Measurements from ENCODE around the gene LPP.

Gene LPP

DNA sequence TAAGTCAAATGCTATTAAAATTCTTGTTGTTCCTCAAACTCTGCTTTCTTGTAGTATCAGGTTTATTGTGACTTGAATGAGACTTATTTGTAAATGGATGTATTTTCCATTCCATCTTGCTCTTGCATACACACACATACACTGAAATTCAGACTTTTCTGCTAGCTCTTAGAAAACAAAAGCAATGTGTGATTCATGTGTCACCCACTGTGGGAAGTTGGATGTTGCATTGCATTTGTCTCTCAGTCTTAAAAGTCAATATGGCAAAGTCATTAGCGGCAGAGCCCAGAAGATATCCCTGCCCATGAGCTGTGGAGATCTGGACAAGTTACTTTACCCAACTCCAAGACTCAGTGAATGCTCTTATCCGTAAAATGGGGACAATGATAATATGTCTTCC, 660.6 kb downstream of the LPP start:
- TF ChIP-seq GABPA (IDR thresholded peaks at IDR 0.05; ENCODE audit: low read depth) (no peak), CTCF (IDR thresholded peaks at IDR 0.05; ENCODE audit: insufficient read depth, low read length) (no peak), SPI1 (IDR thresholded peaks at IDR 0.05; ENCODE audit: borderline replicate concordance, low read depth) (no peak), POLR2AphosphoS5 (IDR thresholded peaks at IDR 0.05; ENCODE audit: low read depth) (no peak)
- TF ChIP-seq, protein P1, sequence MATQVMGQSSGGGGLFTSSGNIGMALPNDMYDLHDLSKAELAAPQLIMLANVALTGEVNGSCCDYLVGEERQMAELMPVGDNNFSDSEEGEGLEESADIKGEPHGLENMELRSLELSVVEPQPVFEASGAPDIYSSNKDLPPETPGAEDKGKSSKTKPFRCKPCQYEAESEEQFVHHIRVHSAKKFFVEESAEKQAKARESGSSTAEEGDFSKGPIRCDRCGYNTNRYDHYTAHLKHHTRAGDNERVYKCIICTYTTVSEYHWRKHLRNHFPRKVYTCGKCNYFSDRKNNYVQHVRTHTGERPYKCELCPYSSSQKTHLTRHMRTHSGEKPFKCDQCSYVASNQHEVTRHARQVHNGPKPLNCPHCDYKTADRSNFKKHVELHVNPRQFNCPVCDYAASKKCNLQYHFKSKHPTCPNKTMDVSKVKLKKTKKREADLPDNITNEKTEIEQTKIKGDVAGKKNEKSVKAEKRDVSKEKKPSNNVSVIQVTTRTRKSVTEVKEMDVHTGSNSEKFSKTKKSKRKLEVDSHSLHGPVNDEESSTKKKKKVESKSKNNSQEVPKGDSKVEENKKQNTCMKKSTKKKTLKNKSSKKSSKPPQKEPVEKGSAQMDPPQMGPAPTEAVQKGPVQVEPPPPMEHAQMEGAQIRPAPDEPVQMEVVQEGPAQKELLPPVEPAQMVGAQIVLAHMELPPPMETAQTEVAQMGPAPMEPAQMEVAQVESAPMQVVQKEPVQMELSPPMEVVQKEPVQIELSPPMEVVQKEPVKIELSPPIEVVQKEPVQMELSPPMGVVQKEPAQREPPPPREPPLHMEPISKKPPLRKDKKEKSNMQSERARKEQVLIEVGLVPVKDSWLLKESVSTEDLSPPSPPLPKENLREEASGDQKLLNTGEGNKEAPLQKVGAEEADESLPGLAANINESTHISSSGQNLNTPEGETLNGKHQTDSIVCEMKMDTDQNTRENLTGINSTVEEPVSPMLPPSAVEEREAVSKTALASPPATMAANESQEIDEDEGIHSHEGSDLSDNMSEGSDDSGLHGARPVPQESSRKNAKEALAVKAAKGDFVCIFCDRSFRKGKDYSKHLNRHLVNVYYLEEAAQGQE (IDR thresholded peaks at IDR 0.05; ENCODE audit: insufficient replicate concordance, low read depth): no peak
- H3K27ac ChIP-seq (replicated peaks): no peak overlapping the region
- no peaks in the 10 kb centered on the region for H3K27me3 ChIP-seq (ENCODE audit: insufficient read depth, poor library complexity, severe bottlenecking)
- no peak overlapping the region for H3K4me3 ChIP-seq (replicated peaks; ENCODE audit: insufficient read depth, low read length)
- DNase-seq (ENCODE audit: low read depth in 1 of 2, low spot score in 1 of 2): no peak

- TF ChIP-seq, protein P1 (IDR thresholded peaks at IDR 0.05; ENCODE audit: insufficient replicate concordance, low read depth): no peak
- TF ChIP-seq SPI1 (IDR thresholded peaks at IDR 0.05; ENCODE audit: borderline replicate concordance, low read depth) (no peak), GABPA (IDR thresholded peaks at IDR 0.05; ENCODE audit: low read depth) (no peak), POLR2AphosphoS5 (IDR thresholded peaks at IDR 0.05; ENCODE audit: low read depth) (no peak), CTCF (IDR thresholded peaks at IDR 0.05; ENCODE audit: insufficient read depth, low read length) (no peak)
- no peak for DNase-seq (ENCODE audit: low read depth in 1 of 2, low spot score in 1 of 2)
- H3K4me3 ChIP-seq (replicated peaks; ENCODE audit: insufficient read depth, low read length): no peak overlapping the region
- H3K27me3 ChIP-seq (ENCODE audit: insufficient read depth, poor library complexity, severe bottlenecking): no peaks in the 10 kb centered on the region
- H3K27ac ChIP-seq (replicated peaks): peak overlapping the region; percentile 43
Observed at GRCh38 chr3:188817103-188817934, 663.4 kb downstream of the LPP start.

- TF ChIP-seq POLR2AphosphoS5 (IDR thresholded peaks at IDR 0.05; ENCODE audit: low read depth) (no peak), GABPA (IDR thresholded peaks at IDR 0.05; ENCODE audit: low read depth) (no peak), CTCF (IDR thresholded peaks at IDR 0.05; ENCODE audit: insufficient read depth, low read length) (no peak), SPI1 (IDR thresholded peaks at IDR 0.05; ENCODE audit: borderline replicate concordance, low read depth) (no peak)
- TF ChIP-seq, protein P1 (IDR thresholded peaks at IDR 0.05; ENCODE audit: insufficient replicate concordance, low read depth): no peak
- Histone ChIP-seq H3K27me3 (ENCODE audit: insufficient read depth, poor library complexity, severe bottlenecking) (no peaks in the 10 kb centered on the region), H3K4me3 (replicated peaks; ENCODE audit: insufficient read depth, low read length) (no peak overlapping the region), H3K27ac (replicated peaks) (peak overlapping the region; percentile 43)
- peak; percentile 43 to 47 for DNase-seq (ENCODE audit: low read depth in 1 of 2, low spot score in 1 of 2)
Observed at GRCh38 chr3:188817935-188818269, 663.9 kb downstream of the LPP start.
